Muscle layer of duodenum (tissue), 2 donors: ENCODE data around the gene CHCHD4.
"Not testable (repeated sequence)": the region's sequence is repeated elsewhere in the genome, so short reads cannot be mapped to it uniquely, and the experiment has no call there.

Experiments used
- H3K27ac ChIP-seq: one replicate; pipeline ENCODE4 v1.7.0; 2013; ENCODE audit warnings: mild to moderate bottlenecking, low read length
- H3K27me3 ChIP-seq: one replicate; pipeline ENCODE4 v1.7.0; 2013; ENCODE audit warnings: low read depth, mild to moderate bottlenecking, control low read depth, low read length
- H3K36me3 ChIP-seq, 2 donors: one replicate each; pipeline ENCODE4 v1.7.0; 2013; ENCODE audit warnings: low read length in 2 of 2, control low read depth in 1 of 2, mild to moderate bottlenecking in 1 of 2; ENCODE audit not compliant: insufficient read depth in 2 of 2, control insufficient read depth in 1 of 2
- H3K4me1 ChIP-seq, 2 donors: one replicate each; pipeline ENCODE4 v1.7.0; 2013; ENCODE audit warnings: low read length in 2 of 2, mild to moderate bottlenecking in 2 of 2, control low read depth in 1 of 2, moderate library complexity in 1 of 2; ENCODE audit not compliant: insufficient read depth in 2 of 2, control insufficient read depth in 1 of 2
- H3K4me3 ChIP-seq, 2 donors: one replicate each; pipeline ENCODE4 v1.7.0; 2013; ENCODE audit warnings: low read length in 2 of 2, low read depth in 1 of 2, mild to moderate bottlenecking in 1 of 2
- H3K9me3 ChIP-seq, 2 donors: one replicate each; pipeline ENCODE4 v1.7.0; 2013; ENCODE audit warnings: low read length in 2 of 2, control low read depth in 1 of 2, mild to moderate bottlenecking in 1 of 2; ENCODE audit not compliant: control insufficient read depth in 1 of 2
- donor health status: healthy.

The CHCHD4 gene

GRCh38 chr3:14077310-14077709 lies 47.4 kb downstream of the CHCHD4 start:
- H3K36me3 ChIP-seq: no peaks in the 10 kb centered on the region
- no peaks in the 10 kb centered on the region for H3K27me3 ChIP-seq
- H3K9me3 ChIP-seq: no peaks in the 10 kb centered on the region
- no peak overlapping the region for H3K4me3 ChIP-seq
- no peak overlapping the region for H3K27ac ChIP-seq
- no peaks in the 10 kb centered on the region for H3K4me1 ChIP-seq

GRCh38 chr3:14075233-14075632 lies 49.4 kb downstream of the CHCHD4 start:
- not testable (repeated sequence) for H3K36me3 ChIP-seq, H3K27me3 ChIP-seq, H3K27ac ChIP-seq, H3K9me3 ChIP-seq, H3K4me1 ChIP-seq, H3K4me3 ChIP-seq

GRCh38 chr3:14064910-14065309 lies 59.8 kb downstream of the CHCHD4 start:
- no peak overlapping the region for H3K4me3 ChIP-seq
- no peaks in the 10 kb centered on the region for H3K9me3 ChIP-seq
- no peaks in the 10 kb centered on the region for H3K36me3 ChIP-seq
- H3K27me3 ChIP-seq: no peaks in the 10 kb centered on the region
- H3K27ac ChIP-seq: no peak overlapping the region
- H3K4me1 ChIP-seq: no peaks in the 10 kb centered on the region

- H3K36me3 ChIP-seq: no peaks in the 10 kb centered on the region
- no peaks in the 10 kb centered on the region for H3K27me3 ChIP-seq
- no peaks in the 10 kb centered on the region for H3K9me3 ChIP-seq
- no peak overlapping the region for H3K4me3 ChIP-seq
- no peak overlapping the region for H3K27ac ChIP-seq
- no peaks in the 10 kb centered on the region for H3K4me1 ChIP-seq
Observed at GRCh38 chr3:14063152-14063551, 61.5 kb downstream of the CHCHD4 start.
